HG03342 (cell line): ENCODE data around the gene FAP.
A peak's percentile ranks its signal among the peaks of the same experiment; 100 is the strongest.

Experiments
- ATAC-seq: cut with Tn5 transposase; IDR thresholded peaks from one replicate; pipeline ENCODE4 v1.9.1; 2021; ENCODE audit warnings: mild to moderate bottlenecking, moderate library complexity; ENCODE audit not compliant: unreplicated experiment

Gene FAP

GRCh38 chr2:162242586-162243280 lies 512 bp downstream of the FAP start:
- no peak for ATAC-seq

GRCh38 chr2:162241571-162241970 lies 1.7 kb downstream of the FAP start:
- no peak for ATAC-seq

DNA sequence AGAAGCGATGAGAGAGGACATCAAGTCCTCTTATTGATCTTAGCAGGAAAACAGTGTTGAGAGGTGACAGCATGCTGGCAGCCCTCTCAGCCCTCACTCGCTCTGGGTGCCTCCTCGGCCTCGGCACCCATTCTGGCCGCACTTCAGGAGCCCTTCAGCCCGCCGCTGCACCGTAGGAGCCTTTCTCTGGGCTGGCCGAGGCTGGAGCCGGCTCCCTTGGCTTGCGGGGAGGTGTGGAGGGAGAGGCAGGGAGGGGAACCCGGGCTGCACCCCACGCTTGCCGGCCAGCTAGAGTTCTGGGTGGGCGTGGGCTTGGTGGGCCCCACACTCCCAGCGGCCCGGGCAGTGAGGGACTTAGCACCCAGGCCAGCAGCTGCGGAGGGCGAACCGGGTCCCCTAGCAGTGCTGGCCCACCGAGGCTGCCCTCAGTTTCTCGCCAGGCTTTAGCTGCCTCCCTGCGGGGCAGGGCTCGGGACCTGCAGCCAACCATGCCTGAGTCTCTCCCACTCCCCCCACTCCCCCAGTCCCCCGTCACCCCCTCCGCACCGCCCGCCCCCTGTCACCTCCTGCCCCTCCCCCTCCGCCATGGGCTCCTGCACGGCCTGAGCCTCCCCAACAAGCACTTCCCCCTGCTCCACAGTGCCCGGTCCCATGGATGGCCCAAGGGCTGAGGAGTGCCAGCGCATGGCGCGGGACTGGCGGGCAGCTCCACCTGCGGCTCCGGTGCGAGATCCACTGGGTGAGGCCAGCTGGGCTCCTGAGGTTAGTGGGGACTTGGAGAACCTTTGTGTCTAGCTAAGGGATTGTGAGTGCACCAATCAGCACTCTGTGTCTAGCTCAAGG lies 8.4 kb downstream of the FAP start:
- no peak for ATAC-seq

- no peak for ATAC-seq
These were observed 10.0 kb downstream of the FAP start for GRCh38 chr2:162233197-162233596.

- ATAC-seq = no peak
These were observed 10.6 kb downstream of the FAP start for GRCh38 chr2:162232671-162233070.

DNA sequence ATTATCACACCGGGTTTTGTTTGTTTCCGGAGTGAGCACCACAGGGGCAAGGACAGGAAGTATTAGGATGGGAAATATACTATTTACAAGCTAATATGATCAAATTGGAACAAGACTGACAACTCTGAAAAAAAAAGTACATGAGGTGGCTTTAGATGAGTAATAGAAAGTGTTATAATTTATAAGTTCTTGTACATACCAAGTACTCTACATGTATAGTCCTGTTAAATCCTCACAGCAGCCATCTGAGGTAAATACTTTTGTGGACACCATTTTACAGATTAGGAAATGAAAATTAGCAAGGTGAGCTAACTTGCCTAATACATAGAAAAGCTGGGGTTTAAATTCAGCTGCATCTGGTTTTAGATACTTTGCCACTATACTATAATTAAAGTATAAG lies 11.2 kb downstream of the FAP start:
- no peak for ATAC-seq

DNA sequence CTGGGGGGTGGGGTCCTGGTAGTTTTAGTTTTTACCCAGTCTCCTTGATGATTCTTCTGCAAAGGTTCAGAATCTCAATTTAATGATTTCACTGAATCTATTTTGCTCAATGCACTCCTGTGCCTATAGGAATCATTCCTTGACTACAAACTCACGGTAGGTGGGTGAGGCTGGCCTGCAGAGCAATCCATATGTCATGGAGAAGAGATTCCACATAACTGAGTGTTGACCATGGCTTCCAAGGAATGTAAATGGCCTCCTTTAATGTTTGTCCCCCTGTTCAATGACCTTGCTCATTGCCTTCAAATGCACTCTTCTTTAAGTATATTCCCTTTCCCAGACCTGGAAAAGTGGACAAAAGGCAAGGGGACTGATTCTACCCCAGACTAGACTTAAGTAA lies 12.5 kb downstream of the FAP start:
- ATAC-seq = no peak

DNA sequence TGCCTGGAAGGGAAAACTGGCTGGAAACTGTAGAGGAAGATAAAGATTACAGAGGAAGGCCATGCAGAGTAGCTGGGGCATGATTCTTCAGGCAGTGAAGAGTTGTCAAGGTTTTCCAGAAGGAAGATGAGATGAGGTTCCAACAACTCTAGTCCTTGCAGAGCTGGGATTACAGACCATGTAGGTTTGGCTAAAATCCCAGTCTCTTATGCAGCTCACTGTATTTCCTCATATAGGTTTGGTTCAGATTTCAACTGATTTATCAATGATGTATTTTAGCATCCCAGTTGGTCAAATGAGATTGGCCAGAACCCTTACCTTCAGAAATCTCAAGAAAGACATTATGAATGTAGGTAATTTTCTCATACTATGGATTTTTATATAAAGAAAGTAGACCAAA lies 16.4 kb downstream of the FAP start:
- ATAC-seq = no peak

DNA sequence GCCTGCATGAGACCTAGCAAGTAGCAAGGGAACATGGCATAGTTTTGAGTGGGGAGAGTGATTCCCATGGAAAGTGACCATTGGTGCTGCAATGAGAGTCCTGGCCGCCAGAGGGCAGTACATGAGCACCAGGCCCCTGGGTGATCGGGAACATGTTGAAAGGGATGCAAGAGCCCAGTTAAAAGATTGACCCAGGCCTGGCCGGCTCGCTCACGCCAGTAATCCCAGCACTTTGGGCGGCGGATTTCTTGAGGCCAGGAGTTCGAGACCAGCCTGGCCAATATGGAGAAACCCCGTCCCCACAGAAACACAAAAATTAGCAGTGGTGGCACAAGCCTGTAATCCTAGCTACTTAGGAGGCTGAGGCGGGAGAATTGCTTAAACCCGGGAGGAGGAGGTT lies 22.2 kb downstream of the FAP start:
- peak; percentile 91 for ATAC-seq

DNA sequence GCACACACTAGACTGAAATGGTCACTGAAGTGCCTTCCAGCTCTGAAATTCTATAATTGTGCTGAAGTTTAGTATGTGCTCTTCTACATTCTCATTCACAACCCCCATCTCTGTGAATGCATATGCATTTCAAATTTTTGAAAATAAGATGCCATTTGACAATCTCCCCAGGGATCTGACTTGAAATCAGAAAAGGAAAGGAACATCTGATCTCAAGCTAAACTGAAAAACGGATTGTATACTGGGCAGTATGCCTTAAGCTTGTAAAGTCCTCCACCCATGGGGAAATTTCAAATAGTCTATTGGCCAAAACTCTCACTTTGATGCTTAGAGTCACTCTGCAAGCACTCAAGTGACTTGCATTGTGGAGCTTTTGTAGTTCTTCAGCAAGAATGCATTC lies 22.9 kb downstream of the FAP start:
- no peak for ATAC-seq

- ATAC-seq = no peak
These were observed 23.8 kb downstream of the FAP start for GRCh38 chr2:162219426-162219825.

GRCh38 chr2:162217598-162217997 lies 25.6 kb downstream of the FAP start:
- no peak for ATAC-seq

- no peak for ATAC-seq
These were observed 28.1 kb downstream of the FAP start for GRCh38 chr2:162215162-162215561.

DNA sequence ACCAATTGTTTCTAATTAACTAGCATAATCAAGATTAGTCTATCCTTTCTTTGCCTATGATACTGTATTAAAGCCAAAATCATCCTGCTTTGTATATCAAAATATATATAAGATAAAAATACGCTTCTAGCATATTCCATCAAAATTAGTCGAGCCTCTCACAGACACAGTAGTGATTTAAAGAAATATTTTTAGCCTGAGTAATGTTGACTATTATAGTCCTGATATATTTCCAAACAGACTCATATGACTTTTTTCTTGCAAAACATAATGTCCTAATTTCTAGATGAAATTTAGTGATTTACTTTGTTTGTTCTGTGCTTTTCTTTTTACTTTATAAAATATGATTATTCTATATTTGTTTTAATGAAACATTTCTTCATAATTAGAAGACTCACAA lies 30.9 kb downstream of the FAP start:
- no peak for ATAC-seq

DNA sequence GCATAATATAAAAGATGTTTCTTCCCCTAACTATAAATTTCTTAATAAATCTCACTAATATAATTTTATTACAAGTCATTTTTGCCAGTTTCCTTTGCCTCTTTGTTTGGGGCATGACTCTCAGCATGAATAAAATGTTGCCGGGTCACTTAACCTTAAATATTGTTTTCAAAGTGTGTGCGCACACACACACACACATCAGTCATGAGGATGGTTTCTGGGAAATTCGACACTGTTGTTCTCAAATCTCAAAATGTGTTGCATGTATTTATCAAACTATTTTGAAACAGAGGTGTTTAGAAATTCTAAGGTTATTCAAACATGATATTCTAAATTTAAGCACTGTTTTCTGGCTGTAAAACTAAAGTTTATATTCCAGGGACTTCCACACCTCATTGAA lies 31.5 kb downstream of the FAP start:
- no peak for ATAC-seq

GRCh38 chr2:162210385-162210784 lies 32.9 kb downstream of the FAP start:
- ATAC-seq = no peak

GRCh38 chr2:162202203-162202602 lies 41.0 kb downstream of the FAP start:
- ATAC-seq = no peak

GRCh38 chr2:162200636-162201035 lies 42.6 kb downstream of the FAP start:
- no peak for ATAC-seq

DNA sequence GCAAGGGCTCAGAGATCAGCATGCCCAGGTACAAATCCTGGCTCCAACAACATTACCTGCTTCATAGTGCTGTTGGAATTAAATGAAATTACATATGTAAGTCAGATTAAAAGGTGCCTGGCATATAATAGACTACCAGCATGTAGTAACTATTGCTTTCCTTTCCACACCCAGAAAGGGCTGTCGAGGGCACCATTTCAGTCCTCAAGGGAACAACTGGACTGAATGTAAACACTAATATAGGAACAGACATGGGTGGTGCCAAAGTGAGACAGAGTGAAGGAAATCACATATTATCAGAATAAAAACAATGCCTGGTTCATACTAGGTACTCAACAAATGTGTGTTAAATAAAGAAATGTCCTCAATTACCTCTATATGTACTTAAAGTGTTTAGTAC lies 43.3 kb downstream of the FAP start:
- no peak for ATAC-seq

GRCh38 chr2:162198239-162198638 lies 45.0 kb downstream of the FAP start:
- no peak for ATAC-seq

GRCh38 chr2:162197069-162197825 lies 46.0 kb downstream of the FAP start:
- ATAC-seq = no peak

DNA sequence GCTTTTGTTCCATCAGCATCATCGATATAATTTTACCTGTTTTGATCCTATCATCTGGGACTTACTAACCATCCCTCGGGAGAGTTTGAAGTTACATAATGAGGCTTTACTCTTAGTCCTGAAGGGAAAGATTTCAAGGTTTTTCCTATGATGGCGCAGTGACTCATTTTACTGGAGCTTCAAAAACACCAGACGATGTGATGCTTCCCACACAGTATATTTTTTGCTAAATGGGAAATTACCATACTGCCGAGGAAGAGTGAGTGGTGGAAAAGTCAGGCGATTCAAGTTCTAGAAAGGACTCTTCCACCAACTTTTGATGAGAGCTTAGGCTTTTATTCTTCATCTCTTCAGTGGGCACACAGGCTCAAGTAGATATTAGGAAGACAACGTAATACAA lies 46.6 kb downstream of the FAP start:
- no peak for ATAC-seq
